Loucy (cell line): ENCODE measurements around the gene RALGPS2.

Experiments used
- CTCF ChIP-seq: fragments of 200-600 bp; sonication (generic); conservative IDR thresholded peaks from 2 replicates; pipeline ENCODE4 v1.5.1; 2014; ENCODE audit warnings: mild to moderate bottlenecking, antibody characterized with exemption, low read length
- EZH2phosphoT487 ChIP-seq: fragments of 200-600 bp; IDR thresholded peaks from 2 replicates; pipeline ENCODE4 v1.6.1; 2018; ENCODE audit warnings: antibody characterized with exemption, mild to moderate bottlenecking, moderate library complexity, borderline replicate concordance

- no peak for TF ChIP-seq CTCF
- TF ChIP-seq EZH2phosphoT487: no peak
These were observed 14.4 kb downstream of the RALGPS2 start for GRCh38 chr1:178739285-178740045.
